Dermis microvascular lymphatic vessel endothelial cell (primary cell): Measurements from ENCODE around the gene PUS7. TPM values are rescaled to one million over a fixed set of nuclear protein-coding genes. Genes with fewer than 3 reads are reported as not detected.
"Not testable (repeated sequence)": the region's sequence is repeated elsewhere in the genome, so short reads cannot be mapped to it uniquely, and the experiment has no call there.

Source experiments
- DNase-seq, 2 donors: peaks; one replicate each; pipeline versions ENCODE4 v3.0.0 to v3.0.0-alpha.2; 2010; ENCODE audit warnings: low read depth in 2 of 2
- total RNA-seq: library from RNA; depleted of rRNA; stranded (reverse); fragments of >200 nt; gene quantifications from 2 replicates; pipeline ENCODE4 v1.2.1, GENCODE V29; 2014

The PUS7 gene
- total RNA-seq, result 17.2 and 19.7 TPM in 2 replicates

- peak; percentile 67 to 91 for DNase-seq
Observed at GRCh38 chr7:105521717-105522463, at the start of gene PUS7. Gene PUS7, minus strand, starts transcription at chr7:105522271. Its CDS starts 13,759 bp downstream, at chr7:105508512.

DNA sequence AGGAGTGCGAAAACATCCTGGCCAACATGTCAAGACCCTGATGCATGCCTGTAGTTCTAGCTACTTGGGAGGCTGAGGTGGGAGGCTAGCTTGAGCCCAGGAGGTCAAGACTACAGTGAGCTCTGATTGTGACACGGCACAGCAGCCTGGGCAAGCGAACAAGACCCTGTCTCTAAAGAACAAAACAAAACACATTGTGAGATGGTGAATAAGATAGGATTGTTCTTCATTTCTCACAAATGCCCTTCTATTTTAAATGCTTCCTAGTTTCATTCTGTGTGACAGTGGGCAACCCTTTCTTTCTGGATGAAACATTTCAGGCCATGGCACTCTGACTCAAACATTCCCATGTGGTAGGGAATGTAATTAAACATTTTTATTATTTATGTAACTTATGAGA is 45.8 kb upstream of the PUS7 start:
- no peak for DNase-seq

GRCh38 chr7:105567024-105567423 is 45.0 kb upstream of the PUS7 start:
- peak; percentile 30 to 50 for DNase-seq

- DNase-seq, result no peak
Observed at GRCh38 chr7:105565190-105565589, 43.1 kb upstream of the PUS7 start.

- DNase-seq, result no peak
Observed at GRCh38 chr7:105559926-105560325, 37.9 kb upstream of the PUS7 start.

DNA sequence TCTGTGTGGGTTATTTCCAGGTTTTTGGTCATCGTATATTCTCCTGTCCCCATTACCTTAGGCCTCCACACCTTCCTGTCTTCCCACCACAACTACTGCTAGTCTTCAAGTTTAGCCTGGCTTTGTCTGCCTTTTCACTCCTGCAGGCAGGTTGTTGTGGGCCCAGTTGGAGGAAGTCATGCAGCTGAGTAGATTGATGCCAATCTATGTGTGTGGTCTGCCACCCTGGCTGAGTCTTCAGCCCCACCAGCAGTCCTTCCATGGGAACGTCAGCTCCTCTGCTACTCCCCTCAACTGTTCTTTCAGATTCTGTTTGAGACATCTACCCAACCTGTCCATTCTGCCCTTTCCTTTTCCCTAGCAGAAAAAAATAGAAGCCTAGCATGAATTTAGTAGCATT is 16.3 kb upstream of the PUS7 start:
- DNase-seq, result no peak

- DNase-seq, result no peak
Observed at GRCh38 chr7:105532709-105533460, 10.8 kb upstream of the PUS7 start.

GRCh38 chr7:105531792-105532671 is 10.0 kb upstream of the PUS7 start, which contains the start of gene RINT1:
Gene RINT1, plus strand, starts transcription at chr7:105532201. Its CDS starts 115 bp downstream, at chr7:105532316.
- DNase-seq, result peak; percentile 87 to 94

- no peak for DNase-seq
Observed at GRCh38 chr7:105530546-105530945, 8.5 kb upstream of the PUS7 start.

- DNase-seq, result no peak
Observed at GRCh38 chr7:105530126-105530525, 8.1 kb upstream of the PUS7 start.

GRCh38 chr7:105527737-105528136 is 5.7 kb upstream of the PUS7 start:
- DNase-seq, result not testable (repeated sequence)

DNA sequence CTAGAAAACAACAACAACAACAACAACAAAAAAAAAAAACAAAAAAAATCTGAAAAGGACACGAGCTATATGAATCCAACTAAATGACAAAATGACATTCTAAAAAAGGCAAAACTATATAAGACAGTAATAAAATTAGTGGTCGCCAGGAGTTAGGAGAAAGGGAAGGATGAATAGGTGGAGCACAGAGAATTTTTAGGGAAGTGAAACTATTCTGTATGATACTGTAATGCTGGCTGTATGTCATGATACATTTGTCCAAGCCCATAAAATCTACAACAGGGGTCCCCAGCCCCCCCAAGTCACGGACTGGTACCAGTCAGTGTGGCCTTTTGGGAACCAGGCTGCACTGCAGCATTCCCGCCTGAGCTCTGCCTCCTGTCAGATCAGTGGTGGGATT is 2.8 kb upstream of the PUS7 start:
- DNase-seq, result no peak

DNA sequence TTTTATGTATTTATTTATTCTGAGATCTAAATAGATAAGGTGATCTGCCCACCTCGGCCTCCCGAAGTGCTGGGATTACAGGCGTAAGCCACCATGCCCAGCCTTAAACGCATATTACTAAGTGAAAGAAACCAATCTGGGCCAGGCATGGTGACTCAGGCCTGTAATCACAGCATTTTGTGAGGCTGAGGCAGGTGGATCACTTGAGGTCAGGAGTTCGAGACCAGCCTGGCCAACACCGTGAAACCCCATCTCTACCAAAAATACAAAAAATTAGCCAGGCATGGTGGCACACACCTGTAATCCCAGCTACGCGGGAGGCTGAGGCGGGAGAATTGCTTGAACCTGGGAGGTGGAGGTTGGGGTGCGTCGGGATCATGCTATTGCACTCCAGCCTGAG is 2.4 kb upstream of the PUS7 start:
- not testable (repeated sequence) for DNase-seq

GRCh38 chr7:105521027-105521716 is 899 bp downstream of the PUS7 start:
- DNase-seq, result peak in 1 of 2 donors; percentile 77

- DNase-seq, result not testable (repeated sequence)
Observed at GRCh38 chr7:105520620-105521019, 1.5 kb downstream of the PUS7 start.

DNA sequence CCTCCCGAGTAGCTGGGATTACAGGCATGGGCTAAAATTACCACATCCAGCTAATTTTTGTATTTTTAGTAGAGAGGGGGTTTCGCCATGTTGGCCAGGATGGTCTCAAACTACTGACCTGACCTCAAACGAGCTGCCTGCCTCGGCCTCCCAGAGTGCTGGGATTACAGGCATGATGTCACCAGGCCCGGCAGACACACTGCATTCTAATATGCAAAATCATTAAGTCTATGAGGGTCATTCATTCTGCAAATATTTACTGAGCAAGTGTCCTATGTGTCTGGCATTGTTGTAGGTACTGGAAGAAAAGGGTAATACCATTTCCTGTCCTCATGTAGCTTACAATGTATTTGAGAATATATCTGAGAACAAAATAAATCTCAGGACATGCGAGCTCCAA is 2.7 kb downstream of the PUS7 start:
- DNase-seq, result no peak

- not testable (repeated sequence) for DNase-seq
Observed at GRCh38 chr7:105515610-105516009, 6.5 kb downstream of the PUS7 start.

DNA sequence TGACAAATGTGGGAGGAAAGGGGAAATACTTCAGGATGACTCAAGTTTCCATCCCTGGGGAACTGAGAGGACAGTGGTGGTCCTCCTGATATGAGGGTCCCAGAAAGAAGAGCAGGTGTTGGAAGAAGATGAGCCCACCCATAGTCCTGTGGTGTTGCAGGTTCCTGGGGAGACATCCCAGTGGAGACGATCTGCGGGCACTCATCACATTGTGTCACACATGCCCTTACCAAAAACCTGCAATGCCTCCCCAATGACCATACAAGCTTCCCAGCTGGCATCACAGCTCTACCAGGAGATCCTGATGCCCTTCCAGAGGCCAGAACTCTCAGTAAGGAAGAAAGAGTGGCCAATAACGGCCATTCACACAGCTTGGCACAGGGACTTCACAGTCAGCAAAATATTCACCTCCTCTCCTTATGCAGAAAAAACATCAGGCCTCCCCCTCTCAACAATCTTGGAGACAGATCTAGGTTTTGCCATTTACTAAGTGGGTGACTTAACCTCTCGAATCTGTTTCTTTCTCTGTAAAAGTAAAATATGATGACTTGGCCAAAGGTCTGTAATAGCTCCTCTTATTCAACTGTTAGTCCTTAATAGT is 9.0 kb downstream of the PUS7 start:
- no peak for DNase-seq

GRCh38 chr7:105512415-105512814 is 9.7 kb downstream of the PUS7 start:
- no peak for DNase-seq

- DNase-seq, result no peak
Observed at GRCh38 chr7:105502173-105502572, 19.9 kb downstream of the PUS7 start.

GRCh38 chr7:105497016-105497415 is 25.1 kb downstream of the PUS7 start:
- DNase-seq, result no peak
